Loucy (cell line): ENCODE data around the gene DPM2.

Experiments used
- H2AFZ ChIP-seq: fragments of 200-600 bp; sonication (generic); 2 replicates; pipeline ENCODE4 v1.6.0; 2016; ENCODE audit warnings: antibody characterized with exemption, mild to moderate bottlenecking, low read length, moderate library complexity
- H3F3A ChIP-seq: fragments of 200-600 bp; 2 replicates; pipeline ENCODE4 v1.6.0; 2016; ENCODE audit warnings: antibody characterized with exemption, low read depth, mild to moderate bottlenecking
- H3K27me3 ChIP-seq: fragments of 200-600 bp; sonication (generic); 2 replicates; pipeline ENCODE4 v1.6.1; 2014; ENCODE audit warnings: low read length, mild to moderate bottlenecking; ENCODE audit not compliant: insufficient read depth, poor library complexity, severe bottlenecking
- H3K36me3 ChIP-seq: fragments of 200-600 bp; sonication (generic); 2 replicates; pipeline ENCODE4 v1.6.1; 2016; ENCODE audit warnings: low read length; ENCODE audit not compliant: insufficient read depth
- H3K4me1 ChIP-seq: fragments of 200-600 bp; sonication (generic); 2 replicates; pipeline ENCODE4 v1.5.1; 2014; ENCODE audit warnings: low read length, mild to moderate bottlenecking; ENCODE audit not compliant: insufficient read depth, poor library complexity, severe bottlenecking
- H3K4me2 ChIP-seq: fragments of 200-600 bp; sonication (generic); 2 replicates; pipeline ENCODE4 v1.6.0; 2014; ENCODE audit warnings: antibody characterized with exemption, low read length, low read depth, mild to moderate bottlenecking; ENCODE audit not compliant: poor library complexity, severe bottlenecking
- H3K4me3 ChIP-seq: fragments of 200-600 bp; sonication (generic); 2 replicates; pipeline ENCODE4 v1.5.1; 2014; ENCODE audit warnings: low read length, mild to moderate bottlenecking, mixed read lengths; ENCODE audit not compliant: poor library complexity, severe bottlenecking
- H3K79me2 ChIP-seq: fragments of 200-600 bp; sonication (generic); 2 replicates; pipeline ENCODE4 v1.6.1; 2014; ENCODE audit warnings: low read length; ENCODE audit not compliant: insufficient read depth
- H3K9ac ChIP-seq: fragments of 200-600 bp; sonication (generic); 2 replicates; pipeline ENCODE4 v1.6.0; 2014; ENCODE audit warnings: mild to moderate bottlenecking, low read depth, low read length, moderate library complexity; ENCODE audit not compliant: poor library complexity, severe bottlenecking
- H3K9me2 ChIP-seq: fragments of 200-600 bp; sonication (generic); replicated peaks from 2 replicates; pipeline ENCODE4 v1.6.1; 2016; ENCODE audit warnings: low read depth, low read length, mixed read lengths
- H3K9me3 ChIP-seq: fragments of 200-600 bp; sonication (generic); 2 replicates; pipeline ENCODE4 v1.6.1; 2014; ENCODE audit warnings: mild to moderate bottlenecking, antibody characterized with exemption, low read length, low read depth; ENCODE audit not compliant: insufficient read depth
- H4K20me1 ChIP-seq: fragments of 200-600 bp; sonication (generic); 2 replicates; pipeline ENCODE4 v1.6.0; 2014; ENCODE audit warnings: antibody characterized with exemption, low read length, mild to moderate bottlenecking; ENCODE audit not compliant: insufficient read depth, poor library complexity, severe bottlenecking
- CTCF ChIP-seq: fragments of 200-600 bp; sonication (generic); conservative IDR thresholded peaks from 2 replicates; pipeline ENCODE4 v1.5.1; 2014; ENCODE audit warnings: mild to moderate bottlenecking, antibody characterized with exemption, low read length
- EZH2phosphoT487 ChIP-seq: fragments of 200-600 bp; IDR thresholded peaks from 2 replicates; pipeline ENCODE4 v1.6.1; 2018; ENCODE audit warnings: antibody characterized with exemption, mild to moderate bottlenecking, moderate library complexity, borderline replicate concordance

The DPM2 gene

DNA sequence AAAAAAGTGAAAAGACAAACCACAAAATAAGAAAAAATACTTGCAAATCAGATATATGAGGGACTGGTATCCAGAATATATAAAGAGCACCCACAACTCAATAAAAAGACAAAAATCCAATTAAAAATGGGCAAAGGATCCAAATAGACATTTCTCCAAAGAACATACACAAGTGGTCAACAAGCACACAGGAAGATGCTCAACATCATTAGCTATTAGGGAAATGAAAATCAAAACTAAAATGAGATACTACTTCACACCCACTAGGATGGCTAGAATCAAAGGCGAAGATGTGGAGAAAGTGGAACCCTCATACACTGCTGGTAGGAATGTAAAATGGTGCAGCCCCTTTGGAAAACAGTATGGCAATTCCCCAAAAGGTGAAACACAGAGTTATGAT, 21.1 kb upstream of the DPM2 start:
- no peak for TF ChIP-seq CTCF
- TF ChIP-seq EZH2phosphoT487, result no peak

DNA sequence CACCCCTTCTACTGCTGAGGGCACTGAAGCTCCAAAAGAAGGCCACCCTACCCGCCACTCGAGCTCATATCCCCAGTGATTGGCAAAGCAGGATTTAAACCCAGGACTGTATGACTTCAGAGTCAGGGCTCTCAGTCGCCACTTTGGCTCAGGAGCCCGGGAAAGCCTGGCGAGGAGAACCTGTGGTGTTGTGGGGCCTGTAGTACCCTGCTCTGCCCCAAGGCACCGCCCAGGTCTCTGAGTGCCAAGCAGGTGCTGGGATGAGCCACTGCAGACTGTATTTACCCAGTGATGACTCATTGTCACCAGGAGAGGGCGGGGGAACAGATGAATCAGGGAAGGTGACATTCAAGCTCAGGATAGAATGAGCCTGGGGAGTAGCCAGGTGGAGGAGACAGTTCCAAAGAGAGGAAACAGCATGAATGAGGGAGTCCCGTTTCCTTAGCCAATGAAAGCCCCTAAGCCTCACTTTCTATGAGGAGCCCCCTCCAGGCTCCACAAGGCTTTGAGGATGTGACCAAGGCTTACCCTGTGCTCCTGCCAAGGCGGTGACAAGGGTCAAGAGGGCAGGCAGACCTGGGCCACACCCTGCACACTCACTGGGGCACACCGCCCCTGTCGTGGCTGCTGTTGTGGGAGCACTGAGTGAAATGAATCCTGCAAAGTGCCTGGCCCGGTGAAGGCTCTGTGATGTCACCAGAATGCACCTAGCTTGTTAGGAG, 17.8 kb upstream of the DPM2 start:
- TF ChIP-seq EZH2phosphoT487, result no peak
- TF ChIP-seq CTCF, result peak; percentile 71
- H3K9me3 ChIP-seq, result no peaks in the 10 kb centered on the region
- no peaks in the 10 kb centered on the region for H3K27me3 ChIP-seq
- H3K4me2 ChIP-seq, result no peak overlapping the region
- H2AFZ ChIP-seq, result no peak overlapping the region
- H3K36me3 ChIP-seq, result no peaks in the 10 kb centered on the region; the same call in 1 of the 2 replicates
- peaks cover 67% of the 10 kb centered on the region; the same call in 1 of the 2 replicates for H3K79me2 ChIP-seq
- no peak overlapping the region for H3K4me3 ChIP-seq
- H3K9me2 ChIP-seq, result no peaks in the 10 kb centered on the region
- H3K4me1 ChIP-seq, result peaks cover 14% of the 10 kb centered on the region
- H4K20me1 ChIP-seq, result peaks cover 4% of the 10 kb centered on the region
- H3K9ac ChIP-seq, result no peak overlapping the region
- H3F3A ChIP-seq, result no peaks in the 10 kb centered on the region

More for the DNA sequence above, 21.1 kb upstream of the DPM2 start:
- Histone ChIP-seq H3K4me3 (no peak overlapping the region), H3F3A (no peaks in the 10 kb centered on the region), H3K4me2 (no peak overlapping the region), H3K9me3 (no peaks in the 10 kb centered on the region), H3K27me3 (no peaks in the 10 kb centered on the region), H3K9me2 (no peaks in the 10 kb centered on the region), H2AFZ (no peak overlapping the region), H3K4me1 (peaks cover 14% of the 10 kb centered on the region), H4K20me1 (peaks cover 4% of the 10 kb centered on the region), H3K79me2 (peaks cover 84% of the 10 kb centered on the region; the same call in 1 of the 2 replicates), H3K9ac (no peak overlapping the region), H3K36me3 (no peaks in the 10 kb centered on the region; the same call in 1 of the 2 replicates)

- H4K20me1 ChIP-seq, result peaks cover 4% of the 10 kb centered on the region
- H3K79me2 ChIP-seq, result peaks cover 65% of the 10 kb centered on the region; the same call in 1 of the 2 replicates
- H3K4me2 ChIP-seq, result no peak overlapping the region
- no peaks in the 10 kb centered on the region for H3F3A ChIP-seq
- H3K9me2 ChIP-seq, result no peaks in the 10 kb centered on the region
- H2AFZ ChIP-seq, result no peak overlapping the region
- no peak overlapping the region for H3K4me3 ChIP-seq
- H3K9me3 ChIP-seq, result no peaks in the 10 kb centered on the region
- TF ChIP-seq CTCF, result no peak
- no peak for TF ChIP-seq EZH2phosphoT487
- H3K9ac ChIP-seq, result no peak overlapping the region
- no peaks in the 10 kb centered on the region; the same call in 1 of the 2 replicates for H3K36me3 ChIP-seq
- H3K4me1 ChIP-seq, result peaks cover 14% of the 10 kb centered on the region
- no peaks in the 10 kb centered on the region for H3K27me3 ChIP-seq
These were observed 17.2 kb upstream of the DPM2 start for GRCh38 chr9:127954831-127955293.
